HG02885 (cell line): ENCODE results near the gene CSNK1D.

Experiments
- ATAC-seq: cut with Tn5 transposase; IDR thresholded peaks from one replicate; pipeline ENCODE4 v1.9.1; 2021; ENCODE audit warnings: mild to moderate bottlenecking; ENCODE audit not compliant: unreplicated experiment, poor library complexity

The CSNK1D gene

DNA sequence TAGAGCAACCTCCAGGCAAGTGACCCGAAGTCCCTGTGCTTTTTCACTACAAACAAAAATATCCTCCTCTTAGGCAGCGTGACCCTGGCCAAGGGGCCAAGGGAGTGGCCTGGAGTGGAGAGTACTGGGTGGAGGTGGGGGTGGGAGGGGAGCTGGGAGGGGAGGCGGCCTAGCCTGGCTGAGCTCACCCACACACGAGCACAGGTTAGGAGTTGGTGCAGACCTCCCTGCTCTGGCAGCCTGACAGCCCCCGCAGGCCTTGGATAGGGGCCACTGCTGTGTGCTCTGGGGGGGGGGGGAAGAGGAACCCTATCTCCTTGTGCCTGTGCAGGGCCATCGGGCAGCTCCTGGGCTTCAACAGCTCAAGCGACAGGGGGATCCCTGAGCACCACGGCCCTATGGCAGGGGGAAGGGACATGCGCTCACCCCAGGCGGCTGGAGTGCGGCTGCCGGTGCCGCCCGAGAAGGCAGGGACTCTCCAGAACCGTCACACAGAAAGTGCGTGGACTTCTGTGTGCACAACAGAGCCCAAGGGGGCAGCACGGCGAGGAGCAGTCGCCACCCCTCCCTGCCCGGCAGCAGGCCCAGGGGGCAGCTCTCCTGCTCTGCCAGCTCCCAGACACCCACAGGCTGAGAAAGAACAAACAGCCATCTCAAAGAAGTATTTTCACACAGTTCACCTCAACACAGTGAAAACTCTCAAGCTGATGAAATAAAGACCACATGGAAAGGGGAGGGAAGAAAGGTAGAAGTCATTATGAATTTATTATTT is 31.4 kb downstream of the CSNK1D start:
- ATAC-seq = no peak

DNA sequence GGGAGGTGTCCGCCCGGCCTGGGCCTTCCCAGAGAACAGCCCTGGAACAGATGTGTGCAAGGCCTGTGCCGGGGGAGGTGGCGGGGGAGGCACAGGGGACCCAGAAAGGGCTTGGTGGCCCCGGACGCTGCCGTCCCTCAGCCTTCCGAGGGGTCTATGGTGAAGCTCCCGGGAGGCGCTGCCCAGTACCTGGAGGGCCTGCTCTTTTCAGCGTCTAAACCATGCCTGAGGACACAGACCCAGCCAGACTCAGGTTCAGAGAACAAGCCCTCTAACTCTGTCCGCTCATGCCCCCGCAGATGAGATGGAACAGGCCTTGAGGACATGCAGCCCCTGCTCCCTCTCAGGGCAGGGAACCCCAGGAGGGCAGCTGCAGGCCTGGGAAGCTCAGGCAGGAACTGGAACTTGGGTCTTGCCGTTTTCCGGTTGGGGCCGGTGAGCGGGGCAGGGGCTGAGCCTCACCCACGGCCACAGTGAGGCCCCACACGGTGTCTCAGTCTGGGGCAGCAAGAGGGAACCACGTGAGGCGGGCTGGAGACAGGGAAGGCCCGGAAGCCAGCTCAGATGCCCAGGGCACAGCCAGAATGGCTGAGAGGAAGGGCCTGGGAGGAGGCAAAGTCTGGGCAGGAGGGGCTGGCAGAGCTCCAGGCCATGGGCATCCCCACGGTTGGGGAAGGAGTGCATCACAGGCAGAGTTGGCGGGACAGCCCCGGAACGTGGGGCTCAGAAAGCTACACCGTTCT is 32.1 kb downstream of the CSNK1D start:
- ATAC-seq = no peak

DNA sequence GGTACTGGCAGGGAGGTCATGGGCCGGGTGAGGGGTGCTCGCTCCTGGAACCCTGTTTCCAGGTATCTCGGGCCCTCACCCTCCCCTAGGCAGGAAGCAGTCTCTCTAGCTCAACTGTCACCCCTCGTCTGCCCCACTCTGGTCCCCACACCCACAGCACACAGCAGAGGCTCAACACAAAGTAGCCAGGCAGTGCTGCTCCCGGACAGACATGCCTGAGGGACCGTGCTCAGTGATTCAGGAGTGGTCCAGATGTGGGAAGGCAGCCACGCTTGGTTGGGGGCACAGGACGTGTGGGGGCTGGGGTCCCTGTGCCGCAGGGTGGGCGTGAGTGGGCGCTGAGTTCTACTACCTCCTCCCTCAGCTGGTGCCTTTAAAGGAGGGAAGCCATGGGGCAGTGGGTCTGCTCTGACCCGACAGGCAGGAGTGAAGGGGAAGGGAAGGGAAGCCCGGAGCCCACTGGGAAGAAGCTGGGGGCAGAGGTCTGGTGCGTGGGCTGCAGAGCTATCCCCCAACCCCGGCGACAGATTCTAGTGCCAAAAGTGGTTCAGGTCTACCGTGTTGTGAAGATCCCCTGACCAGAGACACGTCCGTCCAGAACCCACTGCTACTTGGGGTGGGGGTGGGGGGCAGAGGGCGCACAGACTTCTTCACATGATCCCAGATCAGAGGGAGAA is 32.9 kb downstream of the CSNK1D start:
- ATAC-seq = no peak

DNA sequence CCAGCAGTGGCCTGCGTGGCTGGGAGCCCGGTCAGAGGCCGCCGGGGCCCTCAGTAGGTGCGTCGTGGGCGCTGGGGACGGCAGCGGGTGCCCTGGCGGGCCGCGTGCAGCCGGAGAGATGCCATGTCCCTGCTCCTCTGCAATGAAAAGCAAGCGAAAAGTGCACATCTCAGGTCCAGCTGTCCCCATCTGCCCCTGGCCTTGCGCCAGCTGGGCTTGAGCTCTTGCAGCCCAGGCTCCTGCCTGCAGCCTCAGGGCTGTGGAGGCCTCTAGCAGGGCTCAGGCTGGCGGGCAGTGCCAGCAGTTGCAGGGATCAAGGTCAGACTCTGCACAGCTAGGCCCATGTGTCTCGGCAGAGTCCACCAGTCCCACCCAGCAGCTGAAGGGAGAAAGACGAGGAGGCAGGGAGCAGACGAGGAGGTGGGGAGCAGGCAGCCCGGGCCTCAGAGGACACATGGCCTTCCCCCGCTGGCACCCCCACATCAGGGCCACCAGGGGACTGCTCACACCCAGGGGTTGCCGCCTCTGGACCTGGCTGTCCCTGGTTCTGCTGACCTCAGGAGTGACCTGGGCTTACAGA is 33.5 kb downstream of the CSNK1D start:
- no peak for ATAC-seq

DNA sequence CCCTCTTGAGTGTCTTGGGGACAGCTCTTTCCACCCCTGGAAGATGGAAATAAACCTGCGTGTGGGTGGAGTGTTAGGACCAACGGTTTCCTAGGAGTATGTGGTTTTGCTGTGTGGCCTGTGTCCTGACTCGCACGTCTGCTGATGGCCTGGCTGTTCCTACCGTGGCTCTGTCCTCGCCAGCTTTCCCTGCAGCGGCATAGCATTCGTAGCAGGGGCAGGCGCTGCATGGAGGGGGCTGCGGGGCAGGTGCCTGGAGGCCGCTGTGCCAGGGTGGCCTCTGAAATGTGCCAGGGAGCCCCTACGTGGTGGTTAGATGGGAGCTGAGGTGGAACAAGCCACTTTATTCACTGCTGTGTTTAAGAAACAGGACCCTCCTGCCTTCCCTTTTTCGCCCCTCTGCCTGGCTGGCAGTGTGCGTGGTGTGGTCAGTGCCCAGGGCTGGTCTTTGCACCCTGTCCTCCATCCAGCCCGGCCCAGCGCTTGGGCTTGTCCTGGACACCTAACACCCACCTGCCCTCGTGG is 34.0 kb downstream of the CSNK1D start:
- ATAC-seq = no peak

DNA sequence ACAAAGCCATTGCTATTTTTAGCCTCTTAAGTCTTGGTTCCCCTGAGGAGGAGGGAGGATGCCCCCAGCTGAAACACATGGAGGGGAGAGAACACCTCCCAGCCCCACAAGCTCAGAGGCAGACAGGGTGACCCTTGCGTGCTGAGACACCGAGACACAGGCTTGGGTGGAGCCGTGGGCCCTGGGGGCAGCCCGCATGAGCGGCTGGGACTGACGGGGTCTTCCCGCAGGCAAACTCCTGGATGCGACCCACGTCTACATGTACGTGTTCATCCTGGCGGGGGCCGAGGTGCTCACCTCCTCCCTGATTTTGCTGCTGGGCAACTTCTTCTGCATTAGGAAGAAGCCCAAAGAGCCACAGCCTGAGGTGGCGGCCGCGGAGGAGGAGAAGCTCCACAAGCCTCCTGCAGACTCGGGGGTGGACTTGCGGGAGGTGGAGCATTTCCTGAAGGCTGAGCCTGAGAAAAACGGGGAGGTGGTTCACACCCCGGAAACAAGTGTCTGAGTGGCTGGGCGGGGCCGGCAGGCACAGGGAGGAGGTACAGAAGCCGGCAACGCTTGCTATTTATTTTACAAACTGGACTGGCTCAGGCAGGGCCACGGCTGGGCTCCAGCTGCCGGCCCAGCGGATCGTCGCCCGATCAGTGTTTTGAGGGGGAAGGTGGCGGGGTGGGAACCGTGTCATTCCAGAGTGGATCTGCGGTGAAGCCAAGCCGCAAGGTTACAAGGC is 34.9 kb downstream of the CSNK1D start:
- no peak for ATAC-seq

DNA sequence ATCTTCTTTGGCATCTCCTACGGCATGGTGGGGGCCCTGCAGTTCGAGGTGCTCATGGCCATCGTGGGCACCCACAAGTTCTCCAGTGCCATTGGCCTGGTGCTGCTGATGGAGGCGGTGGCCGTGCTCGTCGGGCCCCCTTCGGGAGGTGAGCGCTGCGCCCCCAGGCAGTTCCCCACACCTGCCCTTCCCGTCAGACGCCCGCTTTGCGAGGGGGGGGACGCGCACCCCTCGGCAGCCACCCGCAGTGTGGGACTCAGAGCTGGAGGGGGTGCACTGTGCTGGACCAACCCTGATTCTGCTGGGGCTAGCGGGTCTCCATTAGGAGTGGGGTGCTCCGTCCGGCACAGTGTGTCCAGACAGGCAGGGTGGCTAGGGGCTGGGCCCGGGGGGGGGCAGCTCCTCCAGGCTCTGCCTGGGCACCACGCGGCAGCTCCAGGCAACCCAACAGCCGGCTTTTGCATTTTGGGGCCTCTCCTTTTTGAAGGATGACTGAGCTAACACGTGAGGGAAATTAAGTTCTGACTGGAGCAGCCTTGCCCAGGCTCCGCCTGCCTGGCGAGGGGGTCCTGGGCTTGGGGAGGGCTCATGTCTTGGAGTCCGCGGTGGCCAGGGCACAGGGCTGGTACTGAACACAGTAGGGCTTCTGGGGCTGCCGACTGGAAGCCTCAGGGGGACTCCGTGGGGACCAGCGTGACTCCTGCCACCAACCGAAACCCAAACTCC is 35.6 kb downstream of the CSNK1D start:
- ATAC-seq = no peak

DNA sequence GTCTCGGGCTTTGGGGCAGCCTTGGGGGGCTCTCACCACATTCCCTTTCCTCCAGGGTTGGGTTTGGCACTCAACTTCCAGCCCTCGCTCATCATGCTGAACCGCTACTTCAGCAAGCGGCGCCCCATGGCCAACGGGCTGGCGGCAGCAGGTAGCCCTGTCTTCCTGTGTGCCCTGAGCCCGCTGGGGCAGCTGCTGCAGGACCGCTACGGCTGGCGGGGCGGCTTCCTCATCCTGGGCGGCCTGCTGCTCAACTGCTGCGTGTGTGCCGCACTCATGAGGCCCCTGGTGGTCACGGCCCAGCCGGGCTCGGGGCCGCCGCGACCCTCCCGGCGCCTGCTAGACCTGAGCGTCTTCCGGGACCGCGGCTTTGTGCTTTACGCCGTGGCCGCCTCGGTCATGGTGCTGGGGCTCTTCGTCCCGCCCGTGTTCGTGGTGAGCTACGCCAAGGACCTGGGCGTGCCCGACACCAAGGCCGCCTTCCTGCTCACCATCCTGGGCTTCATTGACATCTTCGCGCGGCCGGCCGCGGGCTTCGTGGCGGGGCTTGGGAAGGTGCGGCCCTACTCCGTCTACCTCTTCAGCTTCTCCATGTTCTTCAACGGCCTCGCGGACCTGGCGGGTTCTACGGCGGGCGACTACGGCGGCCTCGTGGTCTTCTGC is 36.3 kb downstream of the CSNK1D start:
- ATAC-seq = no peak

DNA sequence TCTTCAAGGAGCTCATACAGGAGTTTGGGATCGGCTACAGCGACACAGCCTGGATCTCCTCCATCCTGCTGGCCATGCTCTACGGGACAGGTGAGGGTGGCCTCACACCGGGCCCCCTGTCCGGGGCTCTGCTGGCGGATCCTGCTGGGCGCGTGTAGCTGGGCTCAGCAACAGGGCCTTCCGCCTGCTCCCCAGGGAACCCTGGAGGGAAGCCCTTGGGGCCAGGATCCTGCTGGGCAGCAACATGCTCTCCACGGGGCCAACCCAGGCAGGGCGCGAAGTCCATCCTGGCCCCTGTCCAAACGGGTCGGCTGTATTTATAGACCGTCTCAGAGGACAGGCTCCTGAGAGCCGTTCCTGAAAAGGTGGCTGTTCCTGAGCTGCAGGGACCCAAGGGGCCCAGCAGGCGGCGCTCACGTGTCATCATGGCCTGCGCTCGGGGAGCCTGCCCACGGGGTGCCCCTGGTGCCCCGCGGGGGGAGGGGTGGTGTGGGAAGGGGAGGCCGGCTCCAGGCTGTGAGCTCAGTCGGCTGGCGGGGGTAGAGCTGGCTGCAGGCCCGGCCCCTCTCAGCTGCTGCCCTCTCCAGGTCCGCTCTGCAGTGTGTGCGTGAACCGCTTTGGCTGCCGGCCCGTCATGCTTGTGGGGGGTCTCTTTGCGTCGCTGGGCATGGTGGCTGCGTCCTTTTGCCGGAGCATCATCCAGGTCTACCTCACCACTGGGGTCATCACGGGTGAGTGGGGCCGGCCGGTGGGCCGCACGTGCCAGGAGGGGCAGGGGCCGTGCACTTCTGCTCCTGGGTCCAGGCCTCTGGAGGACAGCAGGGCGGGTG is 37.1 kb downstream of the CSNK1D start:
- ATAC-seq = no peak

DNA sequence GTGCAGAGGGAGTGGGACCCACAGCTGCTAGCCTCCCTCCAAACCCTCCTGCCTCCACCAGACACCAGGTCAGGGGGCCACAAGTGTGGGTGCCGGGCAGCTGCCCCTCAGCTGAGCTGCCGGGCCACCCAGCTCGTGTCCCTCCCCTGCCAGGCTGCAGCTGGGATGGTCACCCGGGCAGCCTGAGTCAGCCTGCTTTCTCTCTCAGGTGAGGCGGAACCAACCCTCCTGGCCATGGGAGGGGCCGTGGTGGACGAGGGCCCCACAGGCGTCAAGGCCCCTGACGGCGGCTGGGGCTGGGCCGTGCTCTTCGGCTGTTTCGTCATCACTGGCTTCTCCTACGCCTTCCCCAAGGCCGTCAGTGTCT is 37.7 kb downstream of the CSNK1D start:
- ATAC-seq = no peak

DNA sequence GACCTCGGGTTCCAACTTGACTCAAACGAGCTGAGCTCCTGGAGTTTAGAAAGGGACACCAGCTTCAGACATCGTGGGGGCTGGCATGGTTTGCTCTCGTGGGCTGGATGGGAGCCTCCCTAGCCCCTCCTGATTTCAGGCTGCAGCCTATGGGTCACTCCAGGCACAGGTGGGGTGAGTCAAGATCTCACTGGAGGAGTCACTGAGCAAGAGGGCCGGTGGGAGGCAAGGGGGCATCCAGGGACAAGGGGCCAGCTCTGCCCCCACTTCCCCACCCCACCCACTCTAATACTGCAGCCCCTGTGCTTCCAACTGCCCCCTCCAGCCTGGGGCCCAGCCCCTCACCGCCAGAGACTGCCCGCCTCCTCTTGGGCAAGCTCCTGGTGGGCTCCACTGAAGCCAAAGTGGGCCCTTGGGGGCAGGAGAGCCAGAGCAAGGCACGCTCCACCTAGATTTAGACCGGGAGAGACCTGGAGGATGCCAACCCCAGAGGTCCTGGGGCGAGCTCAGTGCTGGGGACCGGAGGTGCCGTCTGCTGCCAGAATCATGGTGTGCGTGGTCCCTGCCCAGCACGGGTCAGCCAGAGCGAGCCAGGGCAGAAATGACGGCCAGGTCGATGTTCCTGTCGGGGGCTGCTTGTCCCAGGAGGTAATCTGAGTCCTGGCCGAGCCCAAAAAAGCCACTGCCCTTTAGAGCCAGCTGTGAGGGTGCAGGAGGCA is 38.3 kb downstream of the CSNK1D start:
- no peak for ATAC-seq

DNA sequence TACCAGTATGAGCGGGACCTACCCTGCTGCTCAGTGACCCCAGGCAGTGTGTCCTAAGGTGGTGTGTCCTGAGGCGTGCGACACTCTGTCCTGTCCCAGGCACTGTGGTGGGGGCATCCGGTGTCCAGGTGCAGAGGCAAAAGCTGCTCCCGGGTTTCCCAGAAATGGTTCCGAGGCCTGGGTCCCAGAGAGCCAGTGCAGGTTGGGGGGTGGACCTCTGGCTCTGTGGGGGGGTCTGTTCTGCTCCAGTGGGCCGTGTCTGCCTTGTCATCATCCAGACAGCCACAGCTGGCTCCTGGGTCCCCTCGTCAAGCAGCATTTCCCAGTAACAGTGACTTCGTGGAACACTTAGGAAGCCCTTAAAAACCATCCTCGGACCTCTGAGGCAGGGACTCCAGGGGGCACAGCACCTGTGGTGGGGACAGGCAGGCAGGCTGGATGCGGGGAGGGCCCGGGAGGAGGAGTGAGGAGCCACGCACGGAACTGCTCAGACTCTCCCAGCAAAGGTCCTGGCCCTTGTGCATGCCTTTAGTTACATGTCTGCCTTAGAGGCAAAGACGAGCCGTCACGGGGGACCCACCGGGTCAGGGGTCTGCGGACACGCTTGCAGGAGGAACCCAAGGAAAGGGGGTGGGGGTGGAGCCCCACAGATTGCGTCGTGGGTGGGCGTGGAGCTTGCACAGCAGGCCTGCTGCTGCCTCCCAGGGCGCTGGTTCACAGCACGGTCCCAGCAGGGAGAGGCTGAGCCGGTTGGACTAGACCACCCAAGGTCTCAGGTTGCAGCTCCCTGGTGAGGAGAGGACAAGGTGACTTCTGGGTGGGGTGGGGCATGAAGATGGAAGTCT is 39.1 kb downstream of the CSNK1D start:
- no peak for ATAC-seq

DNA sequence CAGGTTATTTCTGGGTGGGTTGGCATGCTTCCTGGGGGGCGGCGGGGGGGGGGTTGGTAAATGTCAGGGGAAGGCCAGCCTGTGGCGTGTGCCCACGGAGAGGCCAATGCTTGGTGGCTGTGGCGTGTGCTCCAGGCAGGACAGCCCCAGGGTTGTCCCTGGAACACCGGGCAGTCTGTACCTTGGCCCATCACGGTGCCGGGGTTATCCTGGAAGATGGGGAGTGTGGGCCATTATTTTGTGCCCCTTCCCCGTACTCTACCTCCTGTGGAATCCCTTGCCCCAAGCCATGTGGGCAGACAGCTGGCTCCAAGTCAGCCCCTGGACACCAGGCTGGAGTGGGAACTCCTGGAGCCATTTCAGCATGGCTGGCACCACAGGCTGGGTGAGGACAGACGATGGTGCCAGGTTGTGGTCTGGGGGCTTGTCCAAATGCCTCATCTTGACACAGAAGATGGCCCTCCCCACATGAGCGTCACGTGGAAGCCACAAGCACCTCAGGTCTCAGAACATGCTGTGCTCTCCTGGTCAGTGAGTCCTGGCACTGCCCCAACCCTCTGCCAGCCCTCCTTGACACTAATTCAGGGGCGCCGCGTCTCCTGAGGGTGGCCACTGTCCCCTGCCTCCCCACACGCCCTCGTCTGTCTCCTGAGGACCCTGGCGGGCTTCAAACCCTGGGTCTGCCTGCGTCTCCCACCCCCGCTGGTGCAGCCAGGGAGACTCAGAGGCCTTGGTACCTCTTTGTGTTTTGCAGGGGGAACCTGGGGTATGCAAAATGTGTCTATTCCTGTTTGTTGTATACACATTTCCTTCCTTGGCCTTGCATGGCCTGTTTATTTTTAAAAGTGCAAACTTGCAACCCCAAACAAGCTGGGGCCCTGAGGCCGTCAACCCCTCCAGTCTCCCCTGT is 40.4 kb downstream of the CSNK1D start:
- ATAC-seq = no peak

DNA sequence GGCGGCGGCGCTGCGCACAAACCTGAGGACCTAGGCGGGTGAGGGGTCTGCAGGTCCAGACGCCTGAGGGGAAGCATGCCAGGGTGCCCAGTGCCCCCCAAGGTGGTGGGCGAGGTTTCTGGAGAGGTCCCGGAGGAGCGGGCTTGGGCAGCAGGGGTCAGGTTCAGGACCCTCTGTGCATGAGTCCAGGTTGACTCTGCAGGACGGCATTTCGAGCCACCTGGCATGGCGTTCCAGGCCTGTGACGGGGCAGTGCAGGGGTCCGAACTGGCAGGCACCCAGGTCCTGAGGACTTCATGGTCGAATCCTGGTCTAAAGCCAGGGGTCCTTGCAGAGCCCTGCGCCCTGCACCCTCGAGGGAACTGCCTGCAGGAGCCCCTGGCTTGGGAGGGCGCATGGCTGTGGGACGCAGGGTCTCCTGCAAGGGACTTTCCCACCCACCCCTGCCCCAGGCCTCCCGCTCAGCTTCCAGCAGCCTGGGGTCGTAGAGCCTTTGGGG is 41.1 kb downstream of the CSNK1D start:
- ATAC-seq = no peak

DNA sequence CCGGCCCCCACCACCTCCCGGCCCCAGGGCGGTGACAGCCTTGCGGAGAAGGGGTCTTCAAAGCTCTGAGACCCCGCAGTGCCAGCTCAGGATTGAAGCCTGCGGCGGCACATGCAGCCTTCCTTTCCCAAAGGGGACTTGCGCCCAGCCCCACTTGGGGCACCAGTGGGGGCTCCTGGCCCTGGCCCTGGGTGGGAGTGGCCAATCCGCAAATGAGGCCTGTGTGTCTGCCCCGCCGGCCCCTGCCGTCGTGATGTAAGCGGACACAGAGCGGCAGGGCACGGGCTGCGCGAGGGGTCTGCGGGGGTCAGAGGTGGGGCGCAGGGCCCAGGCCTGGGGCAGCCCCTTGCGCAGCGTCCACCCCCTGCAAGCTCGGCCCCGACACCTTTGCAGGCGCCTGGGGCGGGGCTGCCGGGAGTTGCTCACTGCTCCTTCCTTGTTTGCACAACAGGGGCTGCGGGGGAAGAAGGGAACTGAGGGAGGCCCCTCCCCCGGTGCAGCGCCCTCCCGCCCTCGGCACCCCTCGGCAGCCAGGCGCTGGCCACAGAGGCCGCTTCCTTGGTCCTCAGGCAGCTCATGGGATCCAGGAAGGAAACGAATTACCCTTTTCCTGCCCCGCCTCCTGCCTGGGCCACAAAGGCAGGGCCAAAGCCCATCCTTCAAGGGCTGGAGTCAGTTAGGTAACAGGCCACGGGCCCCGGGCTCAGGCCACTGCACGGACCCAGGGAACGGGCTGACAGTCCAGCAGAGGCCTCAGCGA is 41.8 kb downstream of the CSNK1D start:
- ATAC-seq = no peak
